Body of pancreas (tissue), 4 donors: ENCODE results near the gene GPATCH1.

Source experiments
- POLR2A ChIP-seq, 3 donors: fragments of 450-650 bp; IDR thresholded peaks; one replicate each; pipeline ENCODE4 v1.6.1; 2016; ENCODE audit warnings: antibody characterized with exemption in 3 of 3, mild to moderate bottlenecking in 2 of 3
- TF ChIP-seq, protein P1 (sequence below), 7 experiments: fragments of 450-650 bp in 4 of 7; fragments of 200-600 bp in 3 of 7; sonication (generic) in 3 of 7; IDR thresholded peaks; one replicate each; pipeline ENCODE4 v1.5.1; 2016 to 2019; ENCODE audit warnings: antibody characterized with exemption in 7 of 7

DNA sequence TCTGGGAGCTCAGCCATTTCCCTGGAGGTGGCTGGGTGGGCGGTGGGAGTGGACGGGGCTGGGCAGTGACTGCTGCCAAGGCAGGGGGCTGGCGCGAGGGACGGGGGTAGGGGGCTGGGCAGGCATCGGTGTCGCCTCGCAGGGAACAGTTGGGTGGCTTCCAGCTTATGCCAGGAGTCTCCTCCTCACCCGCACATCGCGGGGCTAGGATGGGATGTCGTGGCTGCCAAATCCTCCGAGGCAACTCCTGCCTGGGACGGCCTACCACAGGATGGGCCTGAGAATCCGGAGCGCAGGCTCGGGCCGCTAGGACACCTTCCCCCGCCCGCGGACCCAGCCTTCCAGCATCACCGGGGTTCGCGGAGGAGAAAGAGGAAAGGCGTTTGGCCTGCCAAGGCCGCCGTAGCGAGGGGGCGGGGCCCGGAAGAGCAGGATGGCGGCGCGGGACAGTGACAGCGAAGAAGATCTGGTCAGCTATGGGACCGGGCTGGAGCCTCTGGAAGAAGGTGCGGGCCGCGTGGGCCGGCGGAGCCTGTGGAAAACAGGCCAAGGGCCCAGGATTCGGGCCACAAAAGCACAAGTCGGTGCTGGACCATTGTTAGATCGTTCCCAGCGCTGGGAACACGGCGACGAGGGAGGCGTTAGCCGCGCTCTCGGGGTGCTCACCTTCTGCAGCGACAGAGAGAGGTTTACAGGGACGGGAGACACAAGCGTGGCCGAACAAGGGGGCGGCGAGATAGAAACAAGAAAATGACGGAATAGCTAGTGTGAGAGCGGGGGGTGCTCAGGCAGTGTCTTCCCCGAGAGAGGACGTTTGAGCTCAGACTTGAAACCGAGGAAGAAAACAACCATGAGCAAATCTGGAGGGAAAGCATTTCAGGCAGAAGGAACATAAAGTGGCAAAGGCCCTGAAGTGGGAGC, at the start of gene GPATCH1:
- TF ChIP-seq, protein P1, sequence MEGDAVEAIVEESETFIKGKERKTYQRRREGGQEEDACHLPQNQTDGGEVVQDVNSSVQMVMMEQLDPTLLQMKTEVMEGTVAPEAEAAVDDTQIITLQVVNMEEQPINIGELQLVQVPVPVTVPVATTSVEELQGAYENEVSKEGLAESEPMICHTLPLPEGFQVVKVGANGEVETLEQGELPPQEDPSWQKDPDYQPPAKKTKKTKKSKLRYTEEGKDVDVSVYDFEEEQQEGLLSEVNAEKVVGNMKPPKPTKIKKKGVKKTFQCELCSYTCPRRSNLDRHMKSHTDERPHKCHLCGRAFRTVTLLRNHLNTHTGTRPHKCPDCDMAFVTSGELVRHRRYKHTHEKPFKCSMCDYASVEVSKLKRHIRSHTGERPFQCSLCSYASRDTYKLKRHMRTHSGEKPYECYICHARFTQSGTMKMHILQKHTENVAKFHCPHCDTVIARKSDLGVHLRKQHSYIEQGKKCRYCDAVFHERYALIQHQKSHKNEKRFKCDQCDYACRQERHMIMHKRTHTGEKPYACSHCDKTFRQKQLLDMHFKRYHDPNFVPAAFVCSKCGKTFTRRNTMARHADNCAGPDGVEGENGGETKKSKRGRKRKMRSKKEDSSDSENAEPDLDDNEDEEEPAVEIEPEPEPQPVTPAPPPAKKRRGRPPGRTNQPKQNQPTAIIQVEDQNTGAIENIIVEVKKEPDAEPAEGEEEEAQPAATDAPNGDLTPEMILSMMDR (IDR thresholded peaks at IDR 0.05): peak in 1 of 7 experiments; percentile 9
- TF ChIP-seq POLR2A (IDR thresholded peaks at IDR 0.05): peak in 2 of 3 donors; percentile 61
